B cell (primary cell): ENCODE results near the gene ACSF2.

Experiments used
- EZH2 ChIP-seq: IDR thresholded peaks from 2 replicates; pipeline ENCODE4 v1.6.1; 2012; ENCODE audit warnings: borderline replicate concordance, low read depth, mild to moderate bottlenecking, moderate library complexity, low read length; ENCODE audit not compliant: insufficient read depth, poor library complexity, severe bottlenecking
- TF ChIP-seq, protein P1 (sequence below): fragments of 200-600 bp; IDR thresholded peaks from one replicate; pipeline ENCODE4 v1.8.0; 2022; ENCODE audit warnings: antibody characterized with exemption, mild to moderate bottlenecking

GRCh38 chr17:50394711-50395110 is 31.3 kb upstream of the ACSF2 start:
- TF ChIP-seq, protein P1, sequence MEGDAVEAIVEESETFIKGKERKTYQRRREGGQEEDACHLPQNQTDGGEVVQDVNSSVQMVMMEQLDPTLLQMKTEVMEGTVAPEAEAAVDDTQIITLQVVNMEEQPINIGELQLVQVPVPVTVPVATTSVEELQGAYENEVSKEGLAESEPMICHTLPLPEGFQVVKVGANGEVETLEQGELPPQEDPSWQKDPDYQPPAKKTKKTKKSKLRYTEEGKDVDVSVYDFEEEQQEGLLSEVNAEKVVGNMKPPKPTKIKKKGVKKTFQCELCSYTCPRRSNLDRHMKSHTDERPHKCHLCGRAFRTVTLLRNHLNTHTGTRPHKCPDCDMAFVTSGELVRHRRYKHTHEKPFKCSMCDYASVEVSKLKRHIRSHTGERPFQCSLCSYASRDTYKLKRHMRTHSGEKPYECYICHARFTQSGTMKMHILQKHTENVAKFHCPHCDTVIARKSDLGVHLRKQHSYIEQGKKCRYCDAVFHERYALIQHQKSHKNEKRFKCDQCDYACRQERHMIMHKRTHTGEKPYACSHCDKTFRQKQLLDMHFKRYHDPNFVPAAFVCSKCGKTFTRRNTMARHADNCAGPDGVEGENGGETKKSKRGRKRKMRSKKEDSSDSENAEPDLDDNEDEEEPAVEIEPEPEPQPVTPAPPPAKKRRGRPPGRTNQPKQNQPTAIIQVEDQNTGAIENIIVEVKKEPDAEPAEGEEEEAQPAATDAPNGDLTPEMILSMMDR = no peak
- no peak for TF ChIP-seq EZH2
